GM23338 (cell line): Measurements from ENCODE around the gene LOXL3. TPM values are rescaled to one million over a fixed set of nuclear protein-coding genes. Genes with fewer than 3 reads are reported as not detected.
A peak's percentile ranks its signal among the peaks of the same experiment; 100 is the strongest.

Source experiments
- ATAC-seq: fragments of 200-7000 bp; cut with Tn5 transposase; 3 replicates; pipeline ENCODE4 v1.9.1; 2020
- DNase-seq: peaks from one replicate; pipeline ENCODE4 v3.0.0-alpha.2; 2015; ENCODE audit warnings: low spot score
- H2AFZ ChIP-seq: fragments of 200-600 bp; sonication (generic); 2 replicates; pipeline ENCODE4 v1.8.0; 2016; ENCODE audit warnings: antibody characterized with exemption, mild to moderate bottlenecking, moderate library complexity
- H3F3A ChIP-seq: fragments of 200-600 bp; sonication (generic); replicated peaks from 2 replicates; pipeline ENCODE4 v1.8.0; 2017; ENCODE audit warnings: antibody characterized with exemption, mixed run types, low read depth
- H3K27ac ChIP-seq: fragments of 200-600 bp; sonication (generic); 2 replicates; pipeline ENCODE4 v1.6.1; 2016; ENCODE audit warnings: low read depth
- H3K27me3 ChIP-seq: fragments of 200-600 bp; sonication (generic); 2 replicates; pipeline ENCODE4 v1.8.0; 2016; ENCODE audit warnings: mild to moderate bottlenecking, mixed run types, moderate library complexity; ENCODE audit not compliant: insufficient read depth
- H3K36me3 ChIP-seq: fragments of 200-600 bp; sonication (generic); 2 replicates; pipeline ENCODE4 v1.8.0; 2016; ENCODE audit warnings: mild to moderate bottlenecking; ENCODE audit not compliant: insufficient read depth
- H3K4me1 ChIP-seq: fragments of 200-600 bp; sonication (generic); 2 replicates; pipeline ENCODE4 v1.8.0; 2016; ENCODE audit warnings: mild to moderate bottlenecking, moderate library complexity; ENCODE audit not compliant: insufficient read depth
- H3K4me2 ChIP-seq: fragments of 200-600 bp; sonication (generic); 2 replicates; pipeline ENCODE4 v1.7.1; 2017; ENCODE audit warnings: mixed run types
- H3K4me3 ChIP-seq: fragments of 200-600 bp; sonication (generic); 2 replicates; pipeline ENCODE4 v1.6.1; 2016; ENCODE audit warnings: mixed run types
- H3K79me2 ChIP-seq: fragments of 200-600 bp; sonication (generic); replicated peaks from 2 replicates; pipeline ENCODE4 v1.8.0; 2017; ENCODE audit warnings: mild to moderate bottlenecking; ENCODE audit not compliant: insufficient read depth
- H3K9me2 ChIP-seq: fragments of 200-600 bp; sonication (generic); 2 replicates; pipeline ENCODE4 v1.8.0; 2017; ENCODE audit not compliant: insufficient read depth
- H4K20me1 ChIP-seq: fragments of 200-600 bp; sonication (generic); replicated peaks from 2 replicates; pipeline ENCODE4 v1.8.0; 2017; ENCODE audit warnings: mild to moderate bottlenecking; ENCODE audit not compliant: insufficient read depth
- H3K27ac Mint-ChIP-seq: 2 replicates; pipeline ENCODE4 v1.8.0; 2020; ENCODE audit warnings: inconsistent platforms, mild to moderate bottlenecking, moderate library complexity, mixed read lengths
- H3K27me3 Mint-ChIP-seq: 3 replicates; pipeline ENCODE4 v1.8.0; 2022; ENCODE audit warnings: low read depth, mild to moderate bottlenecking, moderate library complexity, mixed read lengths, inconsistent platforms; ENCODE audit not compliant: insufficient read depth, poor library complexity
- H3K36me3 Mint-ChIP-seq: 3 replicates; pipeline ENCODE4 v1.8.0; 2021; ENCODE audit warnings: low read depth, mild to moderate bottlenecking, inconsistent platforms, moderate library complexity, mixed read lengths
- H3K4me1 Mint-ChIP-seq: 3 replicates; pipeline ENCODE4 v1.8.0; 2020; ENCODE audit warnings: mild to moderate bottlenecking, inconsistent platforms, mixed read lengths
- H3K4me3 Mint-ChIP-seq: 3 replicates; pipeline ENCODE4 v1.8.0; 2021; ENCODE audit warnings: moderate library complexity, mild to moderate bottlenecking, inconsistent platforms, mixed read lengths
- H3K9me3 Mint-ChIP-seq: 3 replicates; pipeline ENCODE4 v1.8.0; 2020; ENCODE audit warnings: moderate library complexity, mild to moderate bottlenecking, inconsistent platforms, mixed read lengths
- EZH2 ChIP-seq: fragments of 200-600 bp; sonication (generic); IDR thresholded peaks from one replicate; pipeline ENCODE4 v1.8.0; 2017; ENCODE audit warnings: antibody characterized with exemption, mild to moderate bottlenecking, low read depth; ENCODE audit not compliant: unreplicated experiment
- EZH2phosphoT487 ChIP-seq: fragments of 200-600 bp; sonication (generic); IDR thresholded peaks from one replicate; pipeline ENCODE4 v1.8.1; 2018; ENCODE audit warnings: antibody characterized with exemption; ENCODE audit not compliant: unreplicated experiment
- NANOG ChIP-seq: IDR thresholded peaks from 2 replicates; pipeline ENCODE4 v1.6.1; 2016; ENCODE audit warnings: antibody characterized with exemption, borderline replicate concordance
- STAT1 ChIP-seq: IDR thresholded peaks from one replicate; pipeline ENCODE4 v1.6.1; 2016; ENCODE audit warnings: antibody characterized with exemption; ENCODE audit not compliant: unreplicated experiment
- polyA plus RNA-seq: library from polyadenylated mRNA; unstranded; fragments of >200 nt; fragmentation: Nextera tagmentation; extraction: Ambion mirVana; gene quantifications from 2 replicates; pipeline ENCODE4 v1.2.1, GENCODE V29; 2016
- total RNA-seq: library from RNA; depleted of rRNA; stranded (reverse); fragments of >200 nt; shearing (Covaris generic); gene quantifications from 2 replicates; pipeline ENCODE4 v1.2.3, GENCODE V29; 2014
- TF ChIP-seq, protein P1 (sequence below): fragments of 250-450 bp; sonication (Bioruptor Pico); IDR thresholded peaks from 2 replicates; pipeline ENCODE4 v1.5.0; 2020; ENCODE audit warnings: mild to moderate bottlenecking, moderate library complexity
- TF ChIP-seq, protein P2 (sequence below), 2 experiments: fragments of 200-600 bp in 1 of 2; sonication (generic) in 1 of 2; conservative IDR thresholded peaks; 2 replicates each; pipeline versions ENCODE4 v1.5.1 to v1.6.1; 2016 to 2017; ENCODE audit warnings: antibody characterized with exemption in 2 of 2, low read depth in 2 of 2, mild to moderate bottlenecking in 2 of 2, moderate library complexity in 1 of 2

Gene LOXL3
- total and polyA plus RNA-seq, 2 experiments from 2014 or later: 4.7 to 14.9 TPM

- DNase-seq: peak; percentile 51
- peaks cover 6% of the 10 kb centered on the region; the same call in 1 of the 3 replicates for H3K36me3 Mint-ChIP-seq
- peak overlapping the region; percentile 87 for H3K4me2 ChIP-seq
- peaks cover 26% of the 10 kb centered on the region for H3K4me1 Mint-ChIP-seq
- H3K27ac ChIP-seq: no peak overlapping the region
- peaks cover 3% of the 10 kb centered on the region; the same call in 1 of the 3 replicates for H3K9me3 Mint-ChIP-seq
- peaks cover 5% of the 10 kb centered on the region; the same call in 1 of the 2 replicates for H3K79me2 ChIP-seq
- H2AFZ ChIP-seq: peak overlapping the region; percentile 99
- TF ChIP-seq STAT1 (no peak), NANOG (no peak), EZH2phosphoT487 (no peak), EZH2 (peak; percentile 32)
- TF ChIP-seq, protein P1, sequence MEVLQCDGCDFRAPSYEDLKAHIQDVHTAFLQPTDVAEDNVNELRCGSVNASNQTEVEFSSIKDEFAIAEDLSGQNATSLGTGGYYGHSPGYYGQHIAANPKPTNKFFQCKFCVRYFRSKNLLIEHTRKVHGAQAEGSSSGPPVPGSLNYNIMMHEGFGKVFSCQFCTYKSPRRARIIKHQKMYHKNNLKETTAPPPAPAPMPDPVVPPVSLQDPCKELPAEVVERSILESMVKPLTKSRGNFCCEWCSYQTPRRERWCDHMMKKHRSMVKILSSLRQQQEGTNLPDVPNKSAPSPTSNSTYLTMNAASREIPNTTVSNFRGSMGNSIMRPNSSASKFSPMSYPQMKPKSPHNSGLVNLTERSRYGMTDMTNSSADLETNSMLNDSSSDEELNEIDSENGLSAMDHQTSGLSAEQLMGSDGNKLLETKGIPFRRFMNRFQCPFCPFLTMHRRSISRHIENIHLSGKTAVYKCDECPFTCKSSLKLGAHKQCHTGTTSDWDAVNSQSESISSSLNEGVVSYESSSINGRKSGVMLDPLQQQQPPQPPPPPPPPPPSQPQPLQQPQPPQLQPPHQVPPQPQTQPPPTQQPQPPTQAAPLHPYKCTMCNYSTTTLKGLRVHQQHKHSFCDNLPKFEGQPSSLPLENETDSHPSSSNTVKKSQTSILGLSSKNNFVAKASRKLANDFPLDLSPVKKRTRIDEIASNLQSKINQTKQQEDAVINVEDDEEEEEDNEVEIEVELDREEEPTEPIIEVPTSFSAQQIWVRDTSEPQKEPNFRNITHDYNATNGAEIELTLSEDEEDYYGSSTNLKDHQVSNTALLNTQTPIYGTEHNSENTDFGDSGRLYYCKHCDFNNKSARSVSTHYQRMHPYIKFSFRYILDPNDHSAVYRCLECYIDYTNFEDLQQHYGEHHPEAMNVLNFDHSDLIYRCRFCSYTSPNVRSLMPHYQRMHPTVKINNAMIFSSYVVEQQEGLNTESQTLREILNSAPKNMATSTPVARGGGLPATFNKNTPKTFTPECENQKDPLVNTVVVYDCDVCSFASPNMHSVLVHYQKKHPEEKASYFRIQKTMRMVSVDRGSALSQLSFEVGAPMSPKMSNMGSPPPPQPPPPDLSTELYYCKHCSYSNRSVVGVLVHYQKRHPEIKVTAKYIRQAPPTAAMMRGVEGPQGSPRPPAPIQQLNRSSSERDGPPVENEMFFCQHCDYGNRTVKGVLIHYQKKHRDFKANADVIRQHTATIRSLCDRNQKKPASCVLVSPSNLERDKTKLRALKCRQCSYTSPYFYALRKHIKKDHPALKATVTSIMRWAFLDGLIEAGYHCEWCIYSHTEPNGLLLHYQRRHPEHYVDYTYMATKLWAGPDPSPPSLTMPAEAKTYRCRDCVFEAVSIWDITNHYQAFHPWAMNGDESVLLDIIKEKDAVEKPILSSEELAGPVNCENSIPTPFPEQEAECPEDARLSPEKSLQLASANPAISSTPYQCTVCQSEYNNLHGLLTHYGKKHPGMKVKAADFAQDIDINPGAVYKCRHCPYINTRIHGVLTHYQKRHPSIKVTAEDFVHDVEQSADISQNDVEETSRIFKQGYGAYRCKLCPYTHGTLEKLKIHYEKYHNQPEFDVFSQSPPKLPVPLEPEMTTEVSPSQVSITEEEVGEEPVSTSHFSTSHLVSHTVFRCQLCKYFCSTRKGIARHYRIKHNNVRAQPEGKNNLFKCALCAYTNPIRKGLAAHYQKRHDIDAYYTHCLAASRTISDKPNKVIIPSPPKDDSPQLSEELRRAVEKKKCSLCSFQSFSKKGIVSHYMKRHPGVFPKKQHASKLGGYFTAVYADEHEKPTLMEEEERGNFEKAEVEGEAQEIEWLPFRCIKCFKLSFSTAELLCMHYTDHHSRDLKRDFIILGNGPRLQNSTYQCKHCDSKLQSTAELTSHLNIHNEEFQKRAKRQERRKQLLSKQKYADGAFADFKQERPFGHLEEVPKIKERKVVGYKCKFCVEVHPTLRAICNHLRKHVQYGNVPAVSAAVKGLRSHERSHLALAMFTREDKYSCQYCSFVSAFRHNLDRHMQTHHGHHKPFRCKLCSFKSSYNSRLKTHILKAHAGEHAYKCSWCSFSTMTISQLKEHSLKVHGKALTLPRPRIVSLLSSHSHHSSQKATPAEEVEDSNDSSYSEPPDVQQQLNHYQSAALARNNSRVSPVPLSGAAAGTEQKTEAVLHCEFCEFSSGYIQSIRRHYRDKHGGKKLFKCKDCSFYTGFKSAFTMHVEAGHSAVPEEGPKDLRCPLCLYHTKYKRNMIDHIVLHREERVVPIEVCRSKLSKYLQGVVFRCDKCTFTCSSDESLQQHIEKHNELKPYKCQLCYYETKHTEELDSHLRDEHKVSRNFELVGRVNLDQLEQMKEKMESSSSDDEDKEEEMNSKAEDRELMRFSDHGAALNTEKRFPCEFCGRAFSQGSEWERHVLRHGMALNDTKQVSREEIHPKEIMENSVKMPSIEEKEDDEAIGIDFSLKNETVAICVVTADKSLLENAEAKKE: no peak
- TF ChIP-seq, protein P2, sequence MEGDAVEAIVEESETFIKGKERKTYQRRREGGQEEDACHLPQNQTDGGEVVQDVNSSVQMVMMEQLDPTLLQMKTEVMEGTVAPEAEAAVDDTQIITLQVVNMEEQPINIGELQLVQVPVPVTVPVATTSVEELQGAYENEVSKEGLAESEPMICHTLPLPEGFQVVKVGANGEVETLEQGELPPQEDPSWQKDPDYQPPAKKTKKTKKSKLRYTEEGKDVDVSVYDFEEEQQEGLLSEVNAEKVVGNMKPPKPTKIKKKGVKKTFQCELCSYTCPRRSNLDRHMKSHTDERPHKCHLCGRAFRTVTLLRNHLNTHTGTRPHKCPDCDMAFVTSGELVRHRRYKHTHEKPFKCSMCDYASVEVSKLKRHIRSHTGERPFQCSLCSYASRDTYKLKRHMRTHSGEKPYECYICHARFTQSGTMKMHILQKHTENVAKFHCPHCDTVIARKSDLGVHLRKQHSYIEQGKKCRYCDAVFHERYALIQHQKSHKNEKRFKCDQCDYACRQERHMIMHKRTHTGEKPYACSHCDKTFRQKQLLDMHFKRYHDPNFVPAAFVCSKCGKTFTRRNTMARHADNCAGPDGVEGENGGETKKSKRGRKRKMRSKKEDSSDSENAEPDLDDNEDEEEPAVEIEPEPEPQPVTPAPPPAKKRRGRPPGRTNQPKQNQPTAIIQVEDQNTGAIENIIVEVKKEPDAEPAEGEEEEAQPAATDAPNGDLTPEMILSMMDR (conservative IDR thresholded peaks at IDR 0.05; ENCODE audit: low read depth in 2 of 2): no peak
- no peaks in the 10 kb centered on the region for H3K36me3 ChIP-seq
- peak overlapping the region; percentile 87 for H3K4me3 Mint-ChIP-seq
- peaks cover 22% of the 10 kb centered on the region for H3K4me1 ChIP-seq
- peaks cover 9% of the 10 kb centered on the region for H3F3A ChIP-seq
- H3K27me3 ChIP-seq: peaks cover 87% of the 10 kb centered on the region
- H3K4me3 ChIP-seq: peak overlapping the region; percentile 84
- peak overlapping the region; percentile 82 for H3K27ac Mint-ChIP-seq
- peaks cover 54% of the 10 kb centered on the region for H3K27me3 Mint-ChIP-seq
- H4K20me1 ChIP-seq: peaks cover 4% of the 10 kb centered on the region; the same call in 1 of the 2 replicates
- H3K9me2 ChIP-seq: no peaks in the 10 kb centered on the region
- ATAC-seq: peak; percentile 18
These were observed 5.3 kb downstream of the LOXL3 start for GRCh38 chr2:74548285-74548899.
